Neural crest cell (in vitro differentiated cells): ENCODE measurements around the gene TRIM73. TPM values are rescaled to one million over a fixed set of nuclear protein-coding genes. Genes with fewer than 3 reads are reported as not detected.
"Not testable (repeated sequence)": the region's sequence is repeated elsewhere in the genome, so short reads cannot be mapped to it uniquely, and the experiment has no call there.

Experiments
- DNase-seq: peaks from one replicate; pipeline ENCODE4 v3.0.0; 2021; ENCODE audit warnings: low read depth, mixed read lengths, low spot score
- H3K27ac Mint-ChIP-seq: one replicate; pipeline ENCODE4 v1.8.0; 2021; ENCODE audit warnings: mild to moderate bottlenecking, mixed read lengths; ENCODE audit not compliant: unreplicated experiment
- H3K27me3 Mint-ChIP-seq: 2 replicates; pipeline ENCODE4 v1.8.0; 2021; ENCODE audit warnings: low read depth, mild to moderate bottlenecking, mixed read lengths
- H3K36me3 Mint-ChIP-seq: 2 replicates; pipeline ENCODE4 v1.8.0; 2021; ENCODE audit warnings: low read depth, mild to moderate bottlenecking, mixed read lengths
- H3K4me1 Mint-ChIP-seq: 2 replicates; pipeline ENCODE4 v1.8.0; 2021; ENCODE audit warnings: mixed read lengths
- H3K4me3 Mint-ChIP-seq: one replicate; pipeline ENCODE4 v1.8.0; 2021; ENCODE audit warnings: mild to moderate bottlenecking, mixed read lengths
- H3K9me3 Mint-ChIP-seq: 2 replicates; pipeline ENCODE4 v1.8.0; 2021; ENCODE audit warnings: mixed read lengths
- total RNA-seq: library from RNA; stranded (reverse); gene quantifications from 2 replicates; pipeline ENCODE4 v1.2.1, GENCODE V29; 2021

TRIM73 gene
- total RNA-seq, 1 donor from 2014 or later: 5.3 TPM

- H3K27me3 Mint-ChIP-seq, H3K27ac Mint-ChIP-seq: not testable (repeated sequence)
Measured at GRCh38 chr7:75403455-75404443, 8.3 kb downstream of the TRIM73 start.

GRCh38 chr7:75404663-75405062, 9.2 kb downstream of the TRIM73 start:
- H3K9me3 Mint-ChIP-seq, H3K36me3 Mint-ChIP-seq, H3K27ac Mint-ChIP-seq, H3K4me1 Mint-ChIP-seq, H3K4me3 Mint-ChIP-seq, H3K27me3 Mint-ChIP-seq, DNase-seq: not testable (repeated sequence)

More at GRCh38 chr7:75403455-75404443, 8.3 kb downstream of the TRIM73 start:
- not testable (repeated sequence) for H3K9me3 Mint-ChIP-seq, H3K36me3 Mint-ChIP-seq, H3K4me1 Mint-ChIP-seq, DNase-seq, H3K4me3 Mint-ChIP-seq

DNA sequence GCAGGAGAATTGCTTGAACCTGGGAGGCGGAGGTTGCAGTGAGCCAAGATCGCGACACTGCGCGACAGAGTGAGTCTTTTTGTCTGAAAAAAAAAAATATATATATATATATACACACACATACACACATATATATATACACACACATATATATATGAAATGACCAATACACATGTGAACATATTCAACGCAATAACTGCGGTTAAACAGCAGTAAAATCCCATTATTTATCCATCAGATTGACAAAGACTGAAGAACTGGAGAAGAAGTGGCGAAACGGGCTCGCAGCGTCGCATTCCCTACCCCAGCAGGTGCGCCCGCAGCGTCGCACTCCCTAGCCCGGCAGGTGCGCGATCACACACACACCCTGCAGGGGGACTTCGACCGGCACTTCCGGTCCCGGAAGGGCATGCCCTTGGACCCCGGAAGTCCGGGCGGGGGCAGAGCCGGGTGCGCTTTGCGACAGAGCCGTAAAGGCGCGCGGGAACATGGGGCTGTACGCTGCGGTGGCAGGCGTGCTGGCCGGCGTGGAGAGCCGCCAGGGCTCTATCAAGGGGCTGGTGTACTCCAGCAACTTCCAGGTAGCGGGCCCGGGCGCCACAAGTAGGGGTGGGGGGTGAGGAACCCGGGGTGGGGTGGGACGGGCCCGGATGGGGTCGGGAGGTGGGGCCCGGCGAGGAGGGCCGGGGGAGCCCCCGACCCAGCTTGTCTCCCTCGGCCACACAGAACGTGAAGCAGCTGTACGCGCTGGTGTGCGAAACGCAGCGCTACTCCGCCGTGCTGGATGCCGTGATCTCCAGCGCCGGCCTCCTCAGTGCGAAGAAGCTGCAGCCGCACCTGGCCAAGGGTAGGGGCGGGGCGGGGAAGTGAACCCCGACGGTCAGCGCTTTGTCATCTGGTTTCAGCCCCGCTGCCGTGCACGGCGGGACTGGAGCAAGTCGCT, 14.7 kb downstream of the TRIM73 start:
- not testable (repeated sequence) for H3K36me3 Mint-ChIP-seq, H3K9me3 Mint-ChIP-seq, H3K27ac Mint-ChIP-seq, DNase-seq, H3K27me3 Mint-ChIP-seq, H3K4me1 Mint-ChIP-seq
- peak overlapping the region; percentile 56 for H3K4me3 Mint-ChIP-seq

DNA sequence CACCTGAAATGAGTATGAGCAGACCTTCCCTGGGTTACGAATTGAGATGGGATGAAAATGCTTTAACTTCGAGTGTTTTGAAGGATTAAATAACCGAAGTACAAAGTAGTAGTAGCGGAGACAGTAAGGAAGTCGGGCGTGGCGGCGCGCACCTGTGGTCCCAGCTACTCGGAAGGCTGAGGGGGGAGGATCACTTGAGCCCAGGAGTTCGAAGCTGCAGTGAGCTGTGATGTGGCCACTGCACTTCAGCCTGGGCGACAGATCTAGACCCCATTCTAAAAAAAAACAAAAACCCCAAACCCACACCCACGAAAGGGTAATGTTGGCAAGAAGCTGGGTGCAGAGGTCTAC, 15.4 kb downstream of the TRIM73 start:
- not testable (repeated sequence) for H3K4me3 Mint-ChIP-seq, DNase-seq, H3K27me3 Mint-ChIP-seq, H3K4me1 Mint-ChIP-seq, H3K27ac Mint-ChIP-seq, H3K9me3 Mint-ChIP-seq, H3K36me3 Mint-ChIP-seq

GRCh38 chr7:75414204-75414603, 18.8 kb downstream of the TRIM73 start:
- H3K4me3 Mint-ChIP-seq, DNase-seq, H3K36me3 Mint-ChIP-seq, H3K27ac Mint-ChIP-seq, H3K9me3 Mint-ChIP-seq, H3K27me3 Mint-ChIP-seq, H3K4me1 Mint-ChIP-seq: not testable (repeated sequence)

DNA sequence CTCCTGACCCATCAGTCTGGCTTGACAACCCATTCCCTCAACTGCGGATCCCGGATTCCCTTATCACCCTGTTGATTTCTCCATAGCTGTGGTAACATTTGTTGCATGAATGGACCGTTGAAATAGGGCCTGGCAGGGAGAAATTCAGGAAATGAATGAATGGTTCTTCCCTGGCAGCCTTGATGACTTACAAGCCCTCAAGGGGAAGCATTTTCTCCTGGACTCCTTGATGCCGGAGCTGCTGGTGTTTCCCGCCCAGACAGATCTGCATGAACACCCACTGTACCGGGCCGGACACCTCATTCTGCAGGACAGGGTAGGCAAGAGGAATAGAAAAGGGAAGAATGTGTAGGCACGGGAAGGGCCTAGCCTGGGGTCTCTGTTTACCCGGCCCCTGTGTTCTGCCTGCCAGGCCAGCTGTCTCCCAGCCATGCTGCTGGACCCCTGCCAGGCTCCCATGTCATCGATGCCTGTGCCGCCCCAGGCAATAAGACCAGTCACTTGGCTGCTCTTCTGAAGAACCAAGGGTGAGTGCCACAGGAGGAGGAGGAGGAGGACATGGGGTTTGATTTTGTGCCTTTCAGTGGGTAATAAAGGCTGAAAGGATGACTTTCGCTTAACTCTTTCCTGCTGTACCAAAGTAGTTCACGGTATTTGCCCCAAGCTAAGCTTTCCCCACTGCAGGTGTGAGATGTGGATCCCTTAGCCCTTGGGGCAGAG, 19.4 kb downstream of the TRIM73 start:
- H3K4me1 Mint-ChIP-seq, DNase-seq, H3K27me3 Mint-ChIP-seq, H3K27ac Mint-ChIP-seq, H3K36me3 Mint-ChIP-seq, H3K4me3 Mint-ChIP-seq, H3K9me3 Mint-ChIP-seq: not testable (repeated sequence)

DNA sequence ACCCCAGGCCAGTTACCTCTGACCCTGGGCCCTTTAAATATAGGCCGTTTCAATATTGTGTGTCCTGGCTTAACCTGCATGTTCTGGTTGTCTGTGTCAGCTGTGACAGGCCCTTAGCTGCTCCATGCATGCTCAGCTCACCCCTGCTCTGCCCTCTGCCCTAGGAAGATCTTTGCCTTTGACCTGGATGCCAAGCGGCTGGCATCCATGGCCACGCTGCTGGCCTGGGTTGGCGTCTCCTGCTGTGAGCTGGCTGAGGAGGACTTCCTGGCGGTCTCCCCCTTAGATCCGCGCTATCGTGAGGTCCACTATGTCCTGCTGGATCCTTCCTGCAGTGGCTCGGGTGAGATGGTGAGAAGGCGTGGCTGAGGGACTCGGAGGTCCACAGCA, 20.0 kb downstream of the TRIM73 start:
- H3K27me3 Mint-ChIP-seq, H3K4me3 Mint-ChIP-seq, H3K9me3 Mint-ChIP-seq: not testable (repeated sequence)

DNA sequence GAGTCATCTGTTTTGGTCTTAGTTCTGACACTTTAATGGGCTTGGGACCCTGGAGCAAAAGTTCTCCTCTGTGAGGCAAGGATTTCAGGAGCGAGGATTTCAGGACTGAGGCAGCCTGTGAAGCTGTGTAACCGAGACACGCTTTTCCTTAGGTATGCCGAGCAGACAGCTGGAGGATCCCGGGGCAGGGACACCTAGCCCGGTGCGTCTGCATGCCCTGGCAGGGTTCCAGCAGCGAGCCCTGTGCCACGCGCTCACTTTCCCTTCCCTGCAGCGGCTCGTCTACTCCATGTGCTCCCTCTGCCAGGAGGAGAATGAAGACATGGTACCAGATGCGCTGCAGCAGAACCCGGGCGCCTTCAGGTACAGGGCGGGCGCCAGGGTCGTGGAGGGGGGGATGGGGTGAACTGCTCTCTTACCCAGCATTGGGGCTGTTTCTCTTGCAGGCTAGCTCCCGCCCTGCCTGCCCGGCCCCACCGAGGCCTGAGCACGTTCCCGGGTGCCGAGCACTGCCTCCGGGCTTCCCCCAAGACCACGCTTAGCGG, 20.5 kb downstream of the TRIM73 start:
- not testable (repeated sequence) for DNase-seq, H3K27ac Mint-ChIP-seq, H3K4me1 Mint-ChIP-seq, H3K36me3 Mint-ChIP-seq, H3K4me3 Mint-ChIP-seq, H3K9me3 Mint-ChIP-seq, H3K27me3 Mint-ChIP-seq

More for the DNA sequence above, 20.0 kb downstream of the TRIM73 start:
- H3K36me3 Mint-ChIP-seq, H3K27ac Mint-ChIP-seq, DNase-seq, H3K4me1 Mint-ChIP-seq: not testable (repeated sequence)

- H3K27ac Mint-ChIP-seq, H3K27me3 Mint-ChIP-seq, H3K4me3 Mint-ChIP-seq: not testable (repeated sequence)
Measured at GRCh38 chr7:75416787-75417186, 21.4 kb downstream of the TRIM73 start.

DNA sequence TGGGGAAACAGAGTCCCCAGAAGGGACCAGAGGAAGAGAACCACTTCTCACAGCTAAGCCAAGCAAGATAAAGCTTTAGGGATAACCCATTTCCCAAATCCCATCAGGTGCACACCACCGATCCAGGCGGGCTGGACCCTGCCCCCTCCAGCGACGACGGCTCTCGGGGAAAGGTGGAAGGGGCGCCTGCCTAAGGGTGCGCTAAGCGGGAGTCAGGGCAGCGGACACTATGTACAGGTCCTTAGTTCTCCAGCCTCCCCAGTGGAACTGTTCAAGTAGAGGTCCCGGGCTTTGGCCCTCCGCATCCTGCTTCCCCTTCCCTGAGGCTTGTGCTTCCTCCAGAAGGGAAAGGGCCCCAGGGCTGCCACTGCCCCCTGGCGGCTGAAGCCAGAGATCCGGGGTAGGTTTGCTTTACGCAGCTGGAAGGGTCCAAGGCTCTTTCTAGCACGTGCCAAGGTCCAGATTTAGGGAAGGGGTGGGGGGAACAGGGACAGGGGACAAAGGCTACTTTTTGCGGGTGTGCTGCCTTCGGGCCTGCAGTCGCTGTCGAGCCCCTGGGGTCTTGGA, 22.9 kb downstream of the TRIM73 start:
- H3K36me3 Mint-ChIP-seq, H3K4me3 Mint-ChIP-seq, H3K4me1 Mint-ChIP-seq, H3K9me3 Mint-ChIP-seq, DNase-seq, H3K27me3 Mint-ChIP-seq, H3K27ac Mint-ChIP-seq: not testable (repeated sequence)

More at GRCh38 chr7:75416787-75417186, 21.4 kb downstream of the TRIM73 start:
- H3K4me1 Mint-ChIP-seq, DNase-seq, H3K9me3 Mint-ChIP-seq, H3K36me3 Mint-ChIP-seq: not testable (repeated sequence)

- H3K4me3 Mint-ChIP-seq, DNase-seq, H3K9me3 Mint-ChIP-seq, H3K36me3 Mint-ChIP-seq, H3K27ac Mint-ChIP-seq, H3K27me3 Mint-ChIP-seq, H3K4me1 Mint-ChIP-seq: not testable (repeated sequence)
Measured at GRCh38 chr7:75419210-75419609, 23.8 kb downstream of the TRIM73 start.

DNA sequence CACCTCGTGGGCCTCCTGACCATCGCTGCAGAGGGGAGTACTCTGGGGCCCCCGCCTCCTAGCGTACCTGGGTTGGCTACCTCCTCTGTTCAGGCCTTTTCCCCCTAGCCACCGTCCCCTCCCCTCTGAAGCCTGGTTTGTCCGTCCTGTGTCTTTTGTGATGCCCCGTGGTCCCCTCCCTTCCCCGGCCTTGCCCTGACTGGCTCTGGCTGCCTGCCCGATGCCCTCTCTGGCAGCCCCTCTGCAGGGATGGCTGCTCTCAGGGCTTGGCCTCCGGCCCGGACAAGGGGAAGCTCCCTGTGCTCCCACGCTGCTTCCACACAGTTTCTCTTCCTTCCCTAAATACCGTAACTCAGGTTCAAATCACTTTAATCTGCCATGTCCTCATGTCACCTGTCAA, 24.3 kb downstream of the TRIM73 start:
- H3K9me3 Mint-ChIP-seq, H3K27me3 Mint-ChIP-seq, DNase-seq, H3K4me3 Mint-ChIP-seq, H3K36me3 Mint-ChIP-seq, H3K4me1 Mint-ChIP-seq: not testable (repeated sequence)
- peak overlapping the region; percentile 6 for H3K27ac Mint-ChIP-seq
